ENCODE data around the gene PPFIA2.
"Not testable (repeated sequence)": the region's sequence is repeated elsewhere in the genome, so short reads cannot be mapped to it uniquely, and the experiment has no call there.

The PPFIA2 gene

GRCh38 chr12:81596558-81596957 lies 162.6 kb downstream of the PPFIA2 start:
- no peak for TF ChIP-seq CTCF (conservative IDR thresholded peaks at IDR 0.05; ENCODE audit: low read depth, low read length)
- no peak overlapping the region for H3K4me3 ChIP-seq (ENCODE audit: low read depth, low read length)
- DNase-seq (ENCODE audit: low read depth): no peak

GRCh38 chr12:81591256-81591655 lies 167.9 kb downstream of the PPFIA2 start:
- TF ChIP-seq CTCF (conservative IDR thresholded peaks at IDR 0.05; ENCODE audit: low read depth, low read length): no peak
- no peak for DNase-seq (ENCODE audit: low read depth)

GRCh38 chr12:81590703-81591102 lies 168.4 kb downstream of the PPFIA2 start:
- not testable (repeated sequence) for DNase-seq (ENCODE audit: low read depth); H3K4me3 ChIP-seq (ENCODE audit: low read depth, low read length)

More at GRCh38 chr12:81591256-81591655, 167.9 kb downstream of the PPFIA2 start:
- H3K4me3 ChIP-seq (ENCODE audit: low read depth, low read length): no peak overlapping the region

GRCh38 chr12:81588235-81589008 lies 170.7 kb downstream of the PPFIA2 start:
- DNase-seq (ENCODE audit: low read depth): no peak
- H3K4me3 ChIP-seq (ENCODE audit: low read depth, low read length): no peak overlapping the region
- no peak for TF ChIP-seq CTCF (conservative IDR thresholded peaks at IDR 0.05; ENCODE audit: low read depth, low read length)

- no peak overlapping the region for H3K4me3 ChIP-seq (ENCODE audit: low read depth, low read length)
- no peak for DNase-seq (ENCODE audit: low read depth)
- TF ChIP-seq CTCF (conservative IDR thresholded peaks at IDR 0.05; ENCODE audit: low read depth, low read length): no peak
Measured at GRCh38 chr12:81585787-81586186, 173.4 kb downstream of the PPFIA2 start.

- no peak for TF ChIP-seq CTCF (conservative IDR thresholded peaks at IDR 0.05; ENCODE audit: low read depth, low read length)
- peak; percentile 61 for DNase-seq (ENCODE audit: low read depth)
- no peak overlapping the region for H3K4me3 ChIP-seq (ENCODE audit: low read depth, low read length)
Measured at GRCh38 chr12:81573228-81573627, 185.9 kb downstream of the PPFIA2 start.

GRCh38 chr12:81572411-81572810 lies 186.7 kb downstream of the PPFIA2 start:
- no peak for DNase-seq (ENCODE audit: low read depth)
- H3K4me3 ChIP-seq (ENCODE audit: low read depth, low read length): no peak overlapping the region
- TF ChIP-seq CTCF (conservative IDR thresholded peaks at IDR 0.05; ENCODE audit: low read depth, low read length): no peak

Data from choroid plexus epithelial cell (primary cell).